SH-SY5Y (cell line): Measurements from ENCODE around the gene SYDE2.

Experiments used
- GATA2 ChIP-seq: IDR thresholded peaks from 2 replicates; pipeline ENCODE4 v1.6.1; 2011; ENCODE audit warnings: mild to moderate bottlenecking, low read depth, low read length
- GATA3 ChIP-seq: IDR thresholded peaks from 2 replicates; pipeline ENCODE4 v1.6.1; 2011; ENCODE audit warnings: low read depth, mild to moderate bottlenecking, low read length, moderate library complexity

- TF ChIP-seq GATA3 = no peak
- no peak for TF ChIP-seq GATA2
Measured at GRCh38 chr1:85137660-85138059, 63.2 kb downstream of the SYDE2 start.
